Mucosa of rectum (tissue), 2 donors: ENCODE measurements around the gene OTULIN.

ENCODE experiments used
- H3K27ac ChIP-seq, 2 donors: one replicate each; pipeline ENCODE4 v1.7.0; 2013; ENCODE audit warnings: inconsistent platforms in 2 of 2, low read depth in 2 of 2, low read length in 2 of 2
- H3K27me3 ChIP-seq, 2 donors: one replicate each; pipeline ENCODE4 v1.7.0; 2013; ENCODE audit warnings: low read length in 2 of 2; ENCODE audit not compliant: control insufficient read depth in 2 of 2, insufficient read depth in 2 of 2
- H3K36me3 ChIP-seq, 2 donors: one replicate each; pipeline ENCODE4 v1.7.0; 2013; ENCODE audit warnings: low read length in 2 of 2; ENCODE audit not compliant: control insufficient read depth in 2 of 2, insufficient read depth in 2 of 2
- H3K4me1 ChIP-seq, 2 donors: one replicate each; pipeline ENCODE4 v1.7.0; 2013; ENCODE audit warnings: low read length in 2 of 2, mild to moderate bottlenecking in 1 of 2; ENCODE audit not compliant: control insufficient read depth in 2 of 2, insufficient read depth in 2 of 2
- H3K4me3 ChIP-seq, 2 donors: one replicate each; pipeline ENCODE4 v1.7.0; 2013; ENCODE audit warnings: low read length in 2 of 2
- H3K9ac ChIP-seq, 2 donors: one replicate each; pipeline ENCODE4 v1.7.0; 2013; ENCODE audit warnings: low read length in 2 of 2, low read depth in 1 of 2, mild to moderate bottlenecking in 1 of 2
- H3K9me3 ChIP-seq, 2 donors: one replicate each; pipeline ENCODE4 v1.7.0; 2013; ENCODE audit warnings: low read length in 2 of 2; ENCODE audit not compliant: control insufficient read depth in 2 of 2
- donor health status: healthy.
- donor health status: Normal muscosa, but diverticular disease.

The OTULIN gene

GRCh38 chr5:14655146-14655741 is 9.3 kb upstream of the OTULIN start:
- H3K36me3 ChIP-seq: no peaks in the 10 kb centered on the region
- H3K27ac ChIP-seq: no peak overlapping the region
- no peaks in the 10 kb centered on the region for H3K9me3 ChIP-seq
- no peak overlapping the region for H3K4me3 ChIP-seq
- no peaks in the 10 kb centered on the region for H3K4me1 ChIP-seq
- no peaks in the 10 kb centered on the region for H3K27me3 ChIP-seq
- no peak overlapping the region for H3K9ac ChIP-seq

GRCh38 chr5:14656898-14657297 is 7.6 kb upstream of the OTULIN start:
- Histone ChIP-seq H3K4me3 (no peak overlapping the region), H3K4me1 (no peaks in the 10 kb centered on the region), H3K27me3 (no peaks in the 10 kb centered on the region), H3K36me3 (no peaks in the 10 kb centered on the region), H3K9me3 (no peaks in the 10 kb centered on the region), H3K9ac (no peak overlapping the region), H3K27ac (no peak overlapping the region)

- H3K4me1 ChIP-seq: peaks cover 5 to 6% of the 10 kb centered on the region in 2 donors
- no peak overlapping the region for H3K27ac ChIP-seq
- no peaks in the 10 kb centered on the region for H3K36me3 ChIP-seq
- no peak overlapping the region for H3K4me3 ChIP-seq
- H3K27me3 ChIP-seq: no peaks in the 10 kb centered on the region
- no peak overlapping the region for H3K9ac ChIP-seq
- no peaks in the 10 kb centered on the region for H3K9me3 ChIP-seq
Observed at GRCh38 chr5:14659821-14660607, 4.5 kb upstream of the OTULIN start.

- no peak overlapping the region for H3K9ac ChIP-seq
- H3K4me1 ChIP-seq: peaks cover 12 to 13% of the 10 kb centered on the region in 2 donors
- H3K4me3 ChIP-seq: no peak overlapping the region
- no peaks in the 10 kb centered on the region for H3K27me3 ChIP-seq
- H3K9me3 ChIP-seq: no peaks in the 10 kb centered on the region
- H3K36me3 ChIP-seq: no peaks in the 10 kb centered on the region
- H3K27ac ChIP-seq: no peak overlapping the region
Observed at GRCh38 chr5:14660833-14661232, 3.7 kb upstream of the OTULIN start.

GRCh38 chr5:14662721-14663260 is 1.7 kb upstream of the OTULIN start:
- no peaks in the 10 kb centered on the region for H3K36me3 ChIP-seq
- no peak overlapping the region for H3K4me3 ChIP-seq
- no peak overlapping the region for H3K27ac ChIP-seq
- no peaks in the 10 kb centered on the region for H3K27me3 ChIP-seq
- H3K9me3 ChIP-seq: no peaks in the 10 kb centered on the region
- peaks cover 19 to 23% of the 10 kb centered on the region in 2 donors for H3K4me1 ChIP-seq
- H3K9ac ChIP-seq: no peak overlapping the region

GRCh38 chr5:14663734-14664269 is 716 bp upstream of the OTULIN start:
- no peaks in the 10 kb centered on the region for H3K27me3 ChIP-seq
- peak overlapping the region; percentile 87 to 91 for H3K9ac ChIP-seq
- H3K27ac ChIP-seq: peak overlapping the region; percentile 94 to 95
- H3K4me1 ChIP-seq: peaks cover 23 to 27% of the 10 kb centered on the region in 2 donors
- H3K36me3 ChIP-seq: peaks cover 0 to 4% of the 10 kb centered on the region in 2 donors
- peak overlapping the region; percentile 89 to 93 for H3K4me3 ChIP-seq
- H3K9me3 ChIP-seq: no peaks in the 10 kb centered on the region

GRCh38 chr5:14665101-14665822 is 744 bp downstream of the OTULIN start:
- Histone ChIP-seq H3K9me3 (no peaks in the 10 kb centered on the region), H3K4me3 (peak overlapping the region; percentile 89 to 93), H3K4me1 (peaks cover 23 to 27% of the 10 kb centered on the region in 2 donors), H3K36me3 (peaks cover 0 to 4% of the 10 kb centered on the region in 2 donors), H3K27me3 (no peaks in the 10 kb centered on the region), H3K27ac (peak overlapping the region; percentile 94 to 95), H3K9ac (peak overlapping the region; percentile 87 to 91)

GRCh38 chr5:14665949-14666348 is 1.4 kb downstream of the OTULIN start:
- H3K27me3 ChIP-seq: no peaks in the 10 kb centered on the region
- peak overlapping the region in 1 of 2 donors; percentile 95 for H3K27ac ChIP-seq
- H3K36me3 ChIP-seq: peaks cover 0 to 4% of the 10 kb centered on the region in 2 donors
- H3K4me1 ChIP-seq: peaks cover 27 to 28% of the 10 kb centered on the region in 2 donors
- H3K9me3 ChIP-seq: no peaks in the 10 kb centered on the region
- H3K4me3 ChIP-seq: peak overlapping the region; percentile 89 to 93
- peak overlapping the region in 1 of 2 donors; percentile 87 for H3K9ac ChIP-seq

- Histone ChIP-seq H3K36me3 (peaks cover 0 to 4% of the 10 kb centered on the region in 2 donors), H3K9me3 (no peaks in the 10 kb centered on the region), H3K4me1 (peaks cover 27 to 31% of the 10 kb centered on the region in 2 donors), H3K27me3 (no peaks in the 10 kb centered on the region), H3K27ac (no peak overlapping the region), H3K9ac (no peak overlapping the region), H3K4me3 (peak overlapping the region in 1 of 2 donors; percentile 93)
Observed at GRCh38 chr5:14666357-14666756, 1.8 kb downstream of the OTULIN start.
